Left ventricle myocardium inferior (tissue), 1 donor: Measurements from ENCODE around the gene R3HDM2. TPM values are rescaled to one million over a fixed set of nuclear protein-coding genes. Genes with fewer than 3 reads are reported as not detected.
A peak's percentile ranks its signal among the peaks of the same experiment; 100 is the strongest.

Source experiments
- DNase-seq: peaks from one replicate; pipeline ENCODE4 v3.0.0-alpha.2; 2020
- H3K27ac ChIP-seq: fragments of 200-600 bp; replicated peaks from 2 replicates; pipeline ENCODE4 v1.8.0; 2021
- H3K27me3 ChIP-seq: fragments of 200-600 bp; 2 replicates; pipeline ENCODE4 v1.8.0; 2021; ENCODE audit warnings: low read depth
- H3K36me3 ChIP-seq: fragments of 200-600 bp; 2 replicates; pipeline ENCODE4 v1.8.0; 2021
- H3K4me1 ChIP-seq: fragments of 200-600 bp; 2 replicates; pipeline ENCODE4 v1.8.0; 2021
- H3K4me3 ChIP-seq: fragments of 200-600 bp; 2 replicates; pipeline ENCODE4 v1.8.0; 2021; ENCODE audit warnings: mild to moderate bottlenecking, moderate library complexity
- H3K9me3 ChIP-seq: fragments of 200-600 bp; replicated peaks from 2 replicates; pipeline ENCODE4 v1.8.0; 2021
- intact Hi-C: fragments of 100-400 bp; cut with micrococcal nuclease; formaldehyde crosslinking; loops from one replicate; pipeline ENCODE4 v1.11.0; 2022
- total RNA-seq: library from RNA; stranded (reverse); fragmentation: NEBNext Ultra II Directional; extraction: Animal tissue kit (Norgen Biotek cat#: 25700); gene quantifications from one replicate; pipeline ENCODE4 v1.2.1, GENCODE V29; 2021
- TF ChIP-seq, protein P1 (sequence below): fragments of 200-600 bp; IDR thresholded peaks from 2 replicates; pipeline ENCODE4 v1.8.0; 2021; ENCODE audit warnings: antibody characterized with exemption, mild to moderate bottlenecking, borderline replicate concordance
- donor health status: DM: no; HTN: yes; CAD: no; lungs with severe emphysema.

R3HDM2 gene
- total RNA-seq, 1 donor from 2014 or later, result 63.1 TPM

DNA sequence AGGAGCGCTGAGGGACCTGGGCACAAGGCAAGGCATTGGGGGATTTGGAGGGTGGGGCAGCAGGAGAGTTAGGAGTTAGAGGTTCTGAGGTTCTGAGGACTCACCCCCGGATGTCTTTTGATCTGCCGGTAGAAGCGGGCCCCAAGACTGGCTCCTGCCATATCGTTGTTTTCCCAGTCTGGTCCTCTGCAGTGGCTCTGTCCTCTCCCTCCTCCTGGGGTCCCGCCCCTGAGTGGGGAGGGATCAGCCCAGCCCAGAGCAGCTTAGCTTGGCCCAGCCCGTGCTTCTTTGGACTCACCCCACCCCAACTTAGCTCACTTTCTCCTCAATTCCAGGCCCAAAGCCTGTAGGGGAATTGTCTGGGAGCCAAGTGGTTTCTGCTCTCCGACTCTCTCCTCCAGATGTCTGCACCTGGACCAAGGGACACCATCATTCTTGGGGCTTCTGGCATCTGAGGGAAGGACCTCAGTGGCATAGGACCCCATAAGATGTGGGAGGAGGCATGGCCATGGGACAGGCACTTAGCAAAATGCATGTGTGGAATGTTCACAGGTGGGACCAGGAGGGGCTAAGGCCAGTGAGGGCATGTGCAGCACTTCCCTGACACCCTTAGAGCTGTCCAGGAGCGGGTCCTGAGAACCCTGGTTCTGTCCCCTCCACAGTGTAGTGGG is 193.8 kb downstream of the R3HDM2 start:
- H3K36me3 ChIP-seq, result peaks cover 30% of the 10 kb centered on the region
- TF ChIP-seq, protein P1, sequence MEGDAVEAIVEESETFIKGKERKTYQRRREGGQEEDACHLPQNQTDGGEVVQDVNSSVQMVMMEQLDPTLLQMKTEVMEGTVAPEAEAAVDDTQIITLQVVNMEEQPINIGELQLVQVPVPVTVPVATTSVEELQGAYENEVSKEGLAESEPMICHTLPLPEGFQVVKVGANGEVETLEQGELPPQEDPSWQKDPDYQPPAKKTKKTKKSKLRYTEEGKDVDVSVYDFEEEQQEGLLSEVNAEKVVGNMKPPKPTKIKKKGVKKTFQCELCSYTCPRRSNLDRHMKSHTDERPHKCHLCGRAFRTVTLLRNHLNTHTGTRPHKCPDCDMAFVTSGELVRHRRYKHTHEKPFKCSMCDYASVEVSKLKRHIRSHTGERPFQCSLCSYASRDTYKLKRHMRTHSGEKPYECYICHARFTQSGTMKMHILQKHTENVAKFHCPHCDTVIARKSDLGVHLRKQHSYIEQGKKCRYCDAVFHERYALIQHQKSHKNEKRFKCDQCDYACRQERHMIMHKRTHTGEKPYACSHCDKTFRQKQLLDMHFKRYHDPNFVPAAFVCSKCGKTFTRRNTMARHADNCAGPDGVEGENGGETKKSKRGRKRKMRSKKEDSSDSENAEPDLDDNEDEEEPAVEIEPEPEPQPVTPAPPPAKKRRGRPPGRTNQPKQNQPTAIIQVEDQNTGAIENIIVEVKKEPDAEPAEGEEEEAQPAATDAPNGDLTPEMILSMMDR, result no peak
- H3K27me3 ChIP-seq, result peaks cover 74% of the 10 kb centered on the region
- peak overlapping the region; percentile 83 for H3K27ac ChIP-seq
- no peaks in the 10 kb centered on the region for H3K9me3 ChIP-seq
- intact Hi-C loops, result no loop called here
- H3K4me3 ChIP-seq, result peak overlapping the region; percentile 69
- peaks cover 72% of the 10 kb centered on the region for H3K4me1 ChIP-seq
- DNase-seq, result peak; percentile 74

DNA sequence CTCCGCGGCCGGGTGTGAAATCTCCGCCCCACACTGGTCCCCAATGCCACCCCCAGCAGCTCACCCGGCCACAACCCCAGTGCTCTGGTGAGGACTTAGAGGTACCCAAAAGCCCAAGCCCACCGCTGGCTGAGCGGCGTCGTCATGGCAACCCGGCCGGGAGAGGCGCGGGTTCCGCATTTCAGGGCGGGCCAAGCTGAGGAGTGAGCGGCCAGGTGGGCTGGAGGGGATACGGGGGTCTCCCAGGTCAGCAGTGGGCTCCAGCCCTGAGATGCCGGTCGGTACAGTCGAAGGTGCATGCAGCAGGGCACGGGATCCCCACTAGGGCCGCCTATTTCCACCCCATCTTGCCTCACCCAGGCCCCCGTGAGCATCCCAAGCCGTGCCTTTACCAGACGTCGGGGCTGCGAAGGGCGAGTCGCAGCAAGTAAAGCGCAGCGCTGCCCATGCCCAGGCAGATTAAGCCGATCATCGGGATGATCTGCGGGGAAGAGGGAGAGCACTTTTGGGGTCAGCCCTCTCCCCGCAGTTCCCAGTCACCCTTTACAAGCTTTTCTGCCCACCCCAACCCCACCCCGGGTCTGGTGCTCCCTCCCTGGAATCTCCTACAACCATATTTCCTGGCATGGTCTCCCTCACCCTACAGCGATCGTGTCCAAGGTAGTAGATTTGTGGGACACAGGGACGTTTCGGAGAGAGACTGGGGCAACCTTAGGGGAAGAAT is 194.5 kb downstream of the R3HDM2 start:
- H3K4me3 ChIP-seq, result peak overlapping the region; percentile 69
- TF ChIP-seq, protein P1, result no peak
- peaks cover 37% of the 10 kb centered on the region for H3K36me3 ChIP-seq
- H3K27me3 ChIP-seq, result peaks cover 67% of the 10 kb centered on the region
- peak overlapping the region; percentile 83 for H3K27ac ChIP-seq
- no peak for DNase-seq
- H3K9me3 ChIP-seq, result no peaks in the 10 kb centered on the region
- H3K4me1 ChIP-seq, result peaks cover 67% of the 10 kb centered on the region
- intact Hi-C loops, result no loop called here

DNA sequence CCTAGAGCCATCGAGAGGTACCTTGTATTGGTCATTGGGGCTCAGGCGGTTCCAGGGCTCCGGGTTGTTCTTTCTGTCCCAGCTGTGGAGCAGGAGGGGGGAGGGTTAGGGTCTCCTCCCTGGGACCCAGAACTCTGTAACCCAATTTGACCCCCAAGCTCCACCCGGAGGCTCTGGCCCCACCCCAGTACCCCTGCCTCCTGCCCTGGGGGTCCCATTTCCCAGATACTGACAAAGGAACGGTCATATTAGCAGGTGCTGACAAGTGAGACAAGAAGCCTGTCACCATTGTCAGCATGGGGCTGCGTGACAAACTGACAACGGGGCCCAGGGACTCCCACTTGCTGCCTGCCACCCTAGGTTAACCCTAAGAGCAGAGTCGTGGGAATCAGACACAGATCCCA is 195.1 kb downstream of the R3HDM2 start:
- H3K36me3 ChIP-seq, result peaks cover 38% of the 10 kb centered on the region
- H3K9me3 ChIP-seq, result no peaks in the 10 kb centered on the region
- intact Hi-C loops, result no loop called here
- H3K27ac ChIP-seq, result peak overlapping the region; percentile 83
- H3K4me1 ChIP-seq, result peaks cover 67% of the 10 kb centered on the region
- peak overlapping the region; percentile 69 for H3K4me3 ChIP-seq
- DNase-seq, result no peak
- TF ChIP-seq, protein P1, result no peak
- H3K27me3 ChIP-seq, result peaks cover 60% of the 10 kb centered on the region

DNA sequence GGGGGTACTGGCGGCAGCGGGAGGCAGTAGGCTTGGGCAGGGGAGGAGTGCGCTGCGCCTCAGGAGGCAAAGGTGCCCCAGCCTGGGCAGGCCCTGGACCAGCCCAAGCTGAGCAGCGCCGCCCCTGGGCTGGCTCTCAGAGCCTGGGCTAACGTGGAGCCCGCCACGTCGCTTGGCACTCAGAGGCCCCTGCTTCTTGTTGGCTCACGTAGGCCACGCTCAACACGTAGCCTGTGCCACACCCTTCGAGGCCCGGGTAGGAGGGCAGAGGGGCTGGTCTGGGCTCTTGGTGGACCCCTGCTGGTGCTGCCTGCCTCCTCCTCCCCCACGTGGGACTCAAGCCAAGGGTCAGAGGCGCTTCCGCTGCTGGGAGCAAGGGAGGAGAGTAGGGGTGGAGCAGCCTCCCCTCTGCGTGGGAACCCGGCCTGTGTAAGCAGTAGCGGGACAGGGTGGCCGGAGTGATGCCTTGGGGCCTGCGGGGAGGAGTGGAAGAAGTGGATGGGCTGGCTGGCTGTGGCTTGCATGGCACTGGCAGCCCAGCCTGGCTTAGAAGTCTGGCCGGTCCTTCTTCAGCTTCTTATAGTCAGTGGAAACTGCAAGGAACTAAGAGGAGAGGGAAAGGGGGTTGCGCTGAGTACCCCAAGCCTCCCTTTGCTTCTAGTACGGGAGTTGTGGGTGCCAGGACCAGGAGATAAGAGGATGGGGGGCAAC is 195.7 kb downstream of the R3HDM2 start:
- peaks cover 38% of the 10 kb centered on the region for H3K36me3 ChIP-seq
- intact Hi-C loops, result no loop called here
- H3K4me1 ChIP-seq, result peaks cover 67% of the 10 kb centered on the region
- TF ChIP-seq, protein P1, result no peak
- peak overlapping the region; percentile 83 for H3K27ac ChIP-seq
- peak; percentile 77 for DNase-seq
- peaks cover 55% of the 10 kb centered on the region for H3K27me3 ChIP-seq
- H3K9me3 ChIP-seq, result no peaks in the 10 kb centered on the region
- peak overlapping the region; percentile 69 for H3K4me3 ChIP-seq

DNA sequence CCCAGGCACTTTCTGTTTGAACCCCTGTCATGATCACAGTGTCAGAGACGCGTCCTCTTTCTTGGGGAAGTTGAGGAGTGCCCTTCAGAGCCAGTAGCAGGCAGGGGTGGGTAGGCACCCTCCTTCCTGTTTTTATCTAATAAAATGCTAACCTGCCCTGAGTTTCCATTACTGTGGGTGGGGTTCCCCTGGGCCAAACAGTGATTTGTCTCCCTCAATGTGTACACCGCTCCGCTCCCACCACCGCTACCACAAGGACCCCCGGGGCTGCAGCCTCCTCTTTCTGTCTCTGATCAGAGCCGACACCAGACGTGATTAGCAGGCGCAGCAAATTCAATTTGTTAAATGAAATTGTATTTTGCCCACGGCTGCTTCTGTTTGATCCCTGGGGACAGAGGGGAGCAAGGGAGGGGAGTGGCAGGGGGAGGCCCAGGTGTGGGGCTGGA is 196.2 kb downstream of the R3HDM2 start:
- no peaks in the 10 kb centered on the region for H3K9me3 ChIP-seq
- H3K27me3 ChIP-seq, result peaks cover 49% of the 10 kb centered on the region
- intact Hi-C loops, result no loop called here
- peaks cover 67% of the 10 kb centered on the region for H3K4me1 ChIP-seq
- H3K4me3 ChIP-seq, result peak overlapping the region; percentile 69
- H3K36me3 ChIP-seq, result peaks cover 38% of the 10 kb centered on the region
- H3K27ac ChIP-seq, result peak overlapping the region; percentile 83
- no peak for DNase-seq
- TF ChIP-seq, protein P1, result no peak
